Medulla oblongata (tissue), 1 donor: ENCODE measurements around the gene HSD17B14.
"Not testable (repeated sequence)": the region's sequence is repeated elsewhere in the genome, so short reads cannot be mapped to it uniquely, and the experiment has no call there.

Experiments used
- DNase-seq: peaks from one replicate; pipeline ENCODE4 v3.0.0-alpha.2; 2015; ENCODE audit errors: extremely low spot score

HSD17B14 gene

GRCh38 chr19:48836089-48837017, at the start of gene HSD17B14:
HSD17B14 (minus strand) TSS chr19:48836491; CDS start chr19:48836411, 80 bp downstream.
- DNase-seq = peak; percentile 72

- no peak for DNase-seq
These were observed 47.4 kb upstream of the HSD17B14 start for GRCh38 chr19:48883726-48884125.

- DNase-seq = no peak
These were observed 45.7 kb upstream of the HSD17B14 start for GRCh38 chr19:48881741-48882657.

GRCh38 chr19:48879696-48880095, 43.4 kb upstream of the HSD17B14 start:
- not testable (repeated sequence) for DNase-seq

GRCh38 chr19:48879025-48879637, 42.8 kb upstream of the HSD17B14 start:
- DNase-seq = no peak

GRCh38 chr19:48878196-48879024, 42.1 kb upstream of the HSD17B14 start:
- no peak for DNase-seq

GRCh38 chr19:48877855-48878195, 41.5 kb upstream of the HSD17B14 start:
- DNase-seq = no peak

GRCh38 chr19:48876043-48876981, 40.0 kb upstream of the HSD17B14 start:
- not testable (repeated sequence) for DNase-seq

- DNase-seq = peak; percentile 25
These were observed 38.2 kb upstream of the HSD17B14 start for GRCh38 chr19:48874303-48875135.

- peak; percentile 25 for DNase-seq
These were observed 37.4 kb upstream of the HSD17B14 start for GRCh38 chr19:48873476-48874302.

- DNase-seq = peak; percentile 78
These were observed 36.7 kb upstream of the HSD17B14 start for GRCh38 chr19:48872884-48873475.

- peak; percentile 99 for DNase-seq
These were observed 36.0 kb upstream of the HSD17B14 start, which contains the start of gene PPP1R15A for GRCh38 chr19:48872182-48872883. PPP1R15A (plus strand) TSS chr19:48872421; CDS start chr19:48873234, 813 bp downstream.

GRCh38 chr19:48871471-48872181, 35.3 kb upstream of the HSD17B14 start:
- DNase-seq = not testable (repeated sequence)

- no peak for DNase-seq
These were observed 33.8 kb upstream of the HSD17B14 start for GRCh38 chr19:48870048-48870447.

- no peak for DNase-seq
These were observed 32.0 kb upstream of the HSD17B14 start, which contains the start of gene PLEKHA4 for GRCh38 chr19:48868114-48868886. PLEKHA4 (minus strand) TSS chr19:48868617; CDS start chr19:48867620, 997 bp downstream.
